GM18519 (cell line): ENCODE data around the gene GATD1.

Experiments
- ATAC-seq: cut with Tn5 transposase; IDR thresholded peaks from one replicate; pipeline ENCODE4 v1.9.1; 2021; ENCODE audit warnings: mild to moderate bottlenecking, moderate library complexity; ENCODE audit not compliant: unreplicated experiment, low FRiP score

Gene GATD1, protein sequence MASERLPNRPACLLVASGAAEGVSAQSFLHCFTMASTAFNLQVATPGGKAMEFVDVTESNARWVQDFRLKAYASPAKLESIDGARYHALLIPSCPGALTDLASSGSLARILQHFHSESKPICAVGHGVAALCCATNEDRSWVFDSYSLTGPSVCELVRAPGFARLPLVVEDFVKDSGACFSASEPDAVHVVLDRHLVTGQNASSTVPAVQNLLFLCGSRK

DNA sequence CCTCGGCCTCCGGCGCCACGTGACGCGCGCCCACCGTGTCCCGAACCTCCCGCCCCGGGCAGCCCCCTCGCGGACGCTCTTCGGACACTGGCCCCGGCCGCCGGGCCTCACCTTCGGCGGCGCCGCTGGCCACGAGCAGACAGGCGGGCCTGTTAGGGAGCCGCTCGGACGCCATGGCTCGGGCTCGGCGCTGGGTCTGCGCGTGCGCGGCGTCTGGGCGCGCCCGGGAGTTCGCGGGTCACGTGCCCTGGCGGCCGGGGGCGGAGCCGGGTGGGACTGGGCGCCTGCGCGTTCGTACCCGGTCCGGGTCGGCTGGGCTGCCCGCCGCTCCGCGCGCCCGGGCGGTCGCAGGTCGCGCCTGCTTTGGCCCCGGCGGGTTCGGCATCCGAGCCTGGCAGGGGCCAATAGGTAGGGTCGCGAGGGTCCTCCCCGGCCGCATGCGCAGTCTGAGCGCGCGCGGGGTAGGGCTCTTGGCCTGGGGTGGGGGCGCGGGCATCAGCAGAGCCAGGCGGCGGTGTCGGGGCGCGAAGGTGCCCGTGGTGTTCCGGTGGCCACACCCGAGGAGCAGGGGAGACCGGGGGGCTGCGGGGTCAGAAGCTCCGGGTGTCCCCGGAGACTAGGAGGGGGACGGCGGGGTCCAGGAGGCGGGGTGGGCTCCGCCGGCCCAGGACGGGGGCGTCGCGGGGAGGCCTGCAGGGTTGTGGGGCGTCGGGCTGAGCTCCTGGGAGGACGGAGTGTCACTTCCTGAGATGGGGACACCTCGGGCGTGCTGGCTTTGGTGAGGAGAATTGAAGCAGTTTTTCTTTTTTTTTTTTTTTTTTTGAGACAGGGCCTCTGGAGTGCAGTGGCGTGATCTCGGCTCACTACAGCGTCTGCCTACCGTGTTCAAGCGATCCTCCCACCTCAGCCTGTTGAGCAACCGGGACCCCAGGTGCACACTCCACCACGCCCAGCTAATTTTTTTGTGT, at the start of gene GATD1:
Gene GATD1 (minus strand): TSS at position 200 of the 968 bp plus-strand sequence. CDS start 25 bp downstream, at position 175.
- ATAC-seq, result peak; percentile 55

DNA sequence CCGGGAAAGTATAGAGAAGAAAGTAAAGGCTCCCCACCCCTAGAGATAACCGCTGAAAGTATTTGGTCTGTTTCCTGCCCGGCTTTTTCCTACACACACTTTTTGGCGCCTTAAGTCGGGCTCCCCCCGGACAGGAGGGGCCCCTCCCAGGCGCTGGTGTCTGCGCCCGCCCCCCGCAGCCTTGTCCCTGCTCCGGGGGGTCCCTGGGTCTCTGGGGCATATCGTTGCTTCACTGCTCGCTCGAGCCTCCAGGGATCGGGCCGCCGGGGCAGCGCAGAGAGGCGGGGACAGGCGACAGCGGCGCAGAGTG, 49.5 kb upstream of the GATD1 start:
- ATAC-seq, result no peak

DNA sequence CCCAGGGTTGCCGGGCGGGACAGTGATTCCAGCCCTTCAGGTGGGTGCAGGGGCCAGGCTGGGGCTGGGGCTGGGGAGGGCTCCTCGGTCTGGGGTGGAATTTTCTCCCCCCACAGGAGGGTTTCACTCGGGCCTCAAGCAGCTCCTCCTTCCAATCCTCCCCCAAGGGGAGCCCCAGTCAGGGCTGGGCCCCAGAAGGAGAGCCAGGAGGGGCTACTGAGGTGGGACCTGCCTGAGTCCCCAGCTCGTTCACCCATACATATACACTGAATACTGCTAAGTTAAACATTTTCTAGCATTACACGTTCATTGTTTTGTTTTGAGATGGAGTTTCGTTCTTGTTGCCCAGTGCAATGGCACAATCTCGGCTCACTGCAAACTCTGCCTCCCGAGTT, 48.9 kb upstream of the GATD1 start:
- ATAC-seq, result no peak

DNA sequence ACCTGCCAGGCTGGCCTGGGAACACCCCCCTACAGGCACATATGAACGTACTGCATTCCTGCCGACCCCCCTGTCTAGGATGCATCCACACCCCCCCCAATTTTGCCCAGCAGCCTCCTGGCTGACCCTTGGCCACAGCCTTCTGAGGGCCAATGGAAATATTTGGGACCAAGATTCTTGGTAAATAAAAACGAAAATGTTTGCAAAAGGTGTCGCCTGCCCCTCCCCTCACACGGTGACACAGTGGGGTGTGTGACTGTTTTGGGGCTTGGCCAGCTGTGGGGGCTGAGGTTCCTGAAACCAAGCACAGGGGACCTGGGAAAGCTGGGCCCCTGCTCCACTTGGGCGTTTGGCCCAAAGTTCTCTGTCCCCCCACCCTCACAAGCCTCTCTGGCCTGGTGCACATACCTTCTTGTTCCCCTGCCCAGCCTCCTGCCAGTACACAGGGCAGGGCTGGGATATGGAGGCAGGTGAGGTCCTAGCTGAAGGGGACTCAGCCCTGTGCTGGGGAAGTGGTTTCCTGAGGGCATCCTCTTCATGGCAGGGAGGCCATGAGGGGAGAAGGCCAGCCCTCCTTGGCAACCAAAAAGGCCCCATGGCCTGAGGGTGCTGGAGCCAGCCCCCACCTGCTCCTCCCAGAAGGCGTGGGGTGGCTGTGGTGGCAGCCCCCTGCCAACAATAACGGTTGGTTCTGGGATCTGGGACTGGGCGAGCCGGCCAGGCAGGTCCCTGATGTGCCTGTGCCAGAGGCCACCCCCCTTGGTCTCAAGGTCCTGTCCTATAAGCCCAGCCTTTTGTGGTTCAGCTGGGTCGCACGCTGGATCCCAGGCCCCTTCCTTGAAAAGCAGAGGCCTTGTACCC, 48.3 kb upstream of the GATD1 start:
- no peak for ATAC-seq

DNA sequence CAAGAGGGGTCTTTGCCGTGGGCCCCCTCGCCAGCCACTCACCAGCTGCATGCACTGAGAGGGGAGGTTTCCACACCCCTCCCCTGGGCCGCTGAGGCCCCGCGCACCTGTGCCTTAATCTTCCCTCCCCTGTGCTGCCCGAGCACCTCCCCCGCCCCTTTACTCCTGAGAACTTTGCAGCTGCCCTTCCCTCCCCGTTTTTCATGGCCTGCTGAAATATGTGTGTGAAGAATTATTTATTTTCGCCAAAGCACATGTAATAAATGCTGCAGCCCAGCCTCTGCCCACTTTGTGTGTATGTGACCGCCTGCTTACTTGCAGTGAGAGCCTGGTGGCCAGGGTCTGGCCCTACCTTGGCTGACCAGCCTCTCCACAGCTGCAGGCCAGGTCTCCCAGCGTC, 47.7 kb upstream of the GATD1 start:
- no peak for ATAC-seq

DNA sequence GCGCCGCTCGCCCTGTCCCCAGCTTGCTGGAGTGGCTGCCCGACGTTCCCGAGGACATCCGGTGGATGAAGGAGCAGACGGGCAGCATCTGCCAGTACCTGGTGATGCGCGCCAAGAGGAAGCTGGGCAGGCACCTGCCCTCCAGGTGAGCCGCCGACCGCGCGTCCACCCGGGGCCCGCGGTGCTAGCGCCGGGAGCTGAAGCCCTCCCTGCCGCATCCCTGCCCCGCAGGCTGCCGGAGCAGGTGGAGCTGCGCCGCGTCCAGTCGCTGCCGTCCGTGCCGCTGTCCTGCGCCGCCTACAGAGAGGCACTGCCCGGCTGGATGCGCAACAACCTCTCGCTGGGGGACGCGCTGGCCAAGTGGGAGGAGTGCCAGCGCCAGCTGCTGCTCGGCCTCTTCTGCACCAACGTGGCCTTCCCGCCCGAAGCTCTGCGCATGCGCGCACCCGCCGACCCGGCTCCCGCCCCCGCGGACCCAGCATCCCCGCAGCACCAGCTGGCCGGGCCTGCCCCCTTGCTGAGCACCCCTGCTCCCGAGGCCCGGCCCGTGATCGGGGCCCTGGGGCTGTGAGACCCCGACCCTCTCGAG, 47.1 kb upstream of the GATD1 start:
- no peak for ATAC-seq

DNA sequence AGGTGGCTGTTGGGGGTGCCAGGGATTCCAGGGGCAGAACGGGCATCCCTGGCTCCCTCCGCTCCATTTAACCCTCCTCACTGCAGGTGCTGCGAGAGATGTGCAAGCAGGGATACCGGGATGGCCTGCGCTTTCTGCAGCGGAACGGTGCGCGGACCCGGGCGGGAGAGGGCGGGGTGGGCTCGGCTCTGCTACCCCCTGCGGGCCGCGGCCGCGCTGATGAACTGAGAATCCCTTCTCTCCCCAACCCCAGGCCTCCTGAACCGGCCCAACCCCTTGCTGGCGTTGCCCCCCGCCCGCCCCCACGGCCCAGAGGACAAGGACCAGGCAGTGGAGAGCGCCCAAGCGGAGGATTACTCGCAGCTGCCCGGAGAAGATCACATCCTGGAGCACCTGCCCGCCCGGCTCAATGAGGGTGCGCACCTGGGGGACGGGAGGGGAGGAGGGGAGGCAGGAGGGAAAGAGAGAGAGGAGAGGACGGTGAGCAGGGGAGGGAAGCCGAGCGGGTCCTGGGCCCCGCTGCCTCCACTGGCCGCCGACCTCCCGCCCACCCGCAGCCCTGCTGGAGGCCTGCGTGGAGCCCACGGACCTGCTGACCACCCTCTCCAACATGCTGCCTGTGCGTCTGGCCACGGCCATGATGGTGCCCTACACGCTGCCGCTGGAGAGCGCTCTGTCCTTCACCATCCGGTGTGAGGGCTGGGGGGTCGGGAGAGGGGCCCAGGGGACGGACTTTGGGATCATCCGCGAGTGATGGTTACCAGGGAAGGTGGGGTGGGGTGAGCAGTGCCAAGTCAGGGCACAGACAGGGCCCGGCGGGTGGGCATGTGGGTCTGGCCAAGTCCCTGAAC, 46.4 kb upstream of the GATD1 start:
- ATAC-seq, result no peak

DNA sequence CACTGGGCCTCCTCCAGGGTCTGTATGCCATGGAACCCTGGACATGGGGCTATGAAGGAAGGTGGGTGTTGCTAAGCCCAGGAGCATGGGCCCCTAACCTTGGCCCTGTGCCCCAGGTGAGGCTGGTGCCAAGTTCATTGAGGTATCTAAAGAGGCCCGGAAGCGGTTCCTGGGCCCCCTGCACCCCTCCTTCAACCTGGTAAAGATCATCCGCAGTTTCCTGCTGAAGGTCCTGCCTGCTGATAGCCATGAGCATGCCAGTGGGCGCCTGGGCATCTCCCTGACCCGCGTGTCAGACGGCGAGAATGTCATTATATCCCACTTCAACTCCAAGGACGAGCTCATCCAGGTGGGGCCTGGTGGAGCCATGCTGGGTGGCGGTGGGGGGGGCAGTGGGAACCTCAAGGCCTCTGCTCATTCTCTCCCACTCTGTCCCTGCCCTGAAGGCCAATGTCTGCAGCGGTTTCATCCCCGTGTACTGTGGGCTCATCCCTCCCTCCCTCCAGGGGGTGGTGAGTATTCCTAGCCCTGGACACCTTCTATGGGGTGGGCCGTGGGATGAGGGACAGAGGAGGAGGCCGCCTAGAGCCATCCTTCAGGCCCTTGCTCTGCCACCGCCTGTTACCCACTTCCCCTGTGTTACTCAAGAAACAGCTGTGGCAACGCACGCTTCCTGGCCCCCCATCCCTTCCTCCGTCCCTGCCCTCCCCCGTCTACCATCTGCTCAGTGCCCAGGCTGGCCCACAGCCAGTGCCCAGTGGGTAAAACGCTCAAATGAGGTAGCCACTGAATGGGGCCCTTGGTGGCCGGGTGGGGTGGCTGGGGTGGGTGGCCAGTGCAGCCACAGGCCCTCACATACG, 44.5 kb upstream of the GATD1 start:
- no peak for ATAC-seq

DNA sequence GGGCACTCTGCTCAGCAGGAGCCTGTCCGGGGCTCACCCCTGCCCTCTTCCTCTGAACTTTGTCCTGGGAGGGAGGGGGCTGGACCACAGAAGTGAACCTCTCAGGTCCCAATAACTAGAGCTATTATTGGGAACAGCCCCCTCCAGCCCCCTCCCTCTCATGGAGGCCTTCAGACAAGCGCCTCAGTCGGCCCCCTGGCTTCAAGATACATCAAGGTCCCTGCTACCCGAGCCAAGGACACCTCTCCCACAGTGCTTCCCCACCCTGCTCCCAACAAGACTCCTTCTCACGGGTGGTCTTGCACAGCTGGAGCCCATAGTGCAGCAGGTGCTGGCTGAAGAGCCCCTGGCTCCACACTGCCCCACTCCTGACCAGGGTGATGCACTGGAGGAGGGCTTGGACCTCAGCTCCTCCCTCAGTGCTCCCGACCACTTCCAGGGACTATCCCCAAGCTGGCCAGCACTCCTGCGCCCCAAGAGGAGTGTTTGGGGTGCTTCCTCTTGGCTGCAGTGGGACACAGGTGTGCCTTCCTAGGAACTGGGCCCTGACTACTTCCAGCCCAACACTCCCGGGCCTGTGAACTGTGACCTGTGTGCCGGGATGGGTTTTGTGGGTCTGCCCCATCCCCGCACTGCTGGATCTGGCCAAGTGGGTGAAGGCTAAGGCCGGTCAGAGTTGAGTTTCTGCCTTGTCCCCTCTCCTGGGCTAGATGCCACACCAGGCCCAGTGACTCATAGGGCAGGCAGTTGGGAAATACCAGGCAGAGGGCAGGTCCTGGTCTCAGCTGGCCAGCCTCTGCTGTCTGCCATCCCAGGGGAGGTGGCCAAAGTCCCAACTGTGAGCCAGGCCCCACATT, 43.6 kb upstream of the GATD1 start:
- ATAC-seq, result no peak

DNA sequence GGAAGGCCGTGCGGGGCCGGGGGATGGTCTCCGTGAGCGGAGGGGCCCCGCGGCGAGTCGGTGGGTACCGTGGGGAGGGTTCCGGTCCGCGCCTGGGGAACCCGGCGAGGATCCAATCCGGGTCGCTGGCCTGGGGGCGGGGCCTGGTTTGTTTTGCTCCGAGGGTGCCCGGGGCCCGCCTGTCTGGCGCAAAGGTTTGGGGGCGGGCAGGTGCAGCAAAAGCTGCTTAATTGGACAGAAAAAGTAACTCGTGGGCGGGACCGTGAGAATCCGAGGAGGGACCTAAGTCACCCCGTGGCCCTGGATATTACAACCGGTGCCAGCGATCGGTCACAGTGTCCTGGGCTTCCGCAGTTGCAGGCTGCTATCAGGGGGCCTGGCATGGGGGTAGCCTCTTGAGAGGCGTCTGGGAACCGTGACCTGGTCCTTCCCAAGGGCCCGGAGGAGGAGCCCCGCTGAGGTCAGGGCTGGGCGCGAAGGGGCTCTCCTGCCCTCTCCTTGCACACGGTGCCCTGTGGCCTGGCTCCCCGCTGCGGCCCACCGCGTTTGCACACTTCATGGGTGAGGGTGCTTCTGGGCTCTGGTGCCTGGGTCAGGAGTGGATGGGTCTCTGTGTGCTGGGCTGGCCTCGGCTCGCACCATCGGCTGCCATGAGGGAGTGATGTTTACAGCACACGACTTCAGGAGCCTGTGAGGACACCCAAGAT, 42.8 kb upstream of the GATD1 start:
- ATAC-seq, result peak; percentile 28

DNA sequence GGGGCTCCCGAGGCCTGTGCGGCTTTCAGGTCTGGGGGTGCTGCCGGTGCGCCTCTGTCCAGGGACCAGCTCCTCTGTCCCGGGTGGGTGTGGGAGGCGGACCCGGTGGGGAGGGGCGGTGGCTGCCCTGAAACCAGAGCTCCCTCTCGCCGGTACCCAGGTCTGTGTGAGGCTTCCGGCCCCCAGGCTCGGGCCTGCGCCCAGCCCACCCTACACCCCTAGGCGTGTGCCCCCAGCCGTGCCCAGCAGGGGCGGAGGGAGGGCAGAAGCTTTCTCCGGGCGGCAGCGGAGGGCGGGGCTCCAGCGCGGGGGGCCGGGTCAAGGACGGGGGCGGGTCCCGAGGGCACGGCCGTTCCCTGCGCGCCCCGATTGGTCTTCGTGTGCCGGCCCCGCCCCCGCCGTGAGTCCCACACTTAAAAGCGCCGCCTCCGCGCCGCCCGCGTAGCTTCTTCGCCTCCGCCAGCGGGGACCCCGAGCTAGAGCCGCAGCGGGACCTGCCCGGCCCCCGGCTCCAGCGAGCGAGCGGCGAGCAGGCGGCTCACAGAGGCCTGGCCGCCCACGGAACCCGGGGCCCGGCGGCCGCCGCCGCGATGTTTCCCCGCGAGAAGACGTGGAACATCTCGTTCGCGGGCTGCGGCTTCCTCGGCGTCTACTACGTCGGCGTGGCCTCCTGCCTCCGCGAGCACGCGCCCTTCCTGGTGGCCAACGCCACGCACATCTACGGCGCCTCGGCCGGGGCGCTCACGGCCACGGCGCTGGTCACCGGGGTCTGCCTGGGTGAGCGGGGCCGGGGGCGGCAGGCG, 42.0 kb upstream of the GATD1 start:
- peak; percentile 34 for ATAC-seq

DNA sequence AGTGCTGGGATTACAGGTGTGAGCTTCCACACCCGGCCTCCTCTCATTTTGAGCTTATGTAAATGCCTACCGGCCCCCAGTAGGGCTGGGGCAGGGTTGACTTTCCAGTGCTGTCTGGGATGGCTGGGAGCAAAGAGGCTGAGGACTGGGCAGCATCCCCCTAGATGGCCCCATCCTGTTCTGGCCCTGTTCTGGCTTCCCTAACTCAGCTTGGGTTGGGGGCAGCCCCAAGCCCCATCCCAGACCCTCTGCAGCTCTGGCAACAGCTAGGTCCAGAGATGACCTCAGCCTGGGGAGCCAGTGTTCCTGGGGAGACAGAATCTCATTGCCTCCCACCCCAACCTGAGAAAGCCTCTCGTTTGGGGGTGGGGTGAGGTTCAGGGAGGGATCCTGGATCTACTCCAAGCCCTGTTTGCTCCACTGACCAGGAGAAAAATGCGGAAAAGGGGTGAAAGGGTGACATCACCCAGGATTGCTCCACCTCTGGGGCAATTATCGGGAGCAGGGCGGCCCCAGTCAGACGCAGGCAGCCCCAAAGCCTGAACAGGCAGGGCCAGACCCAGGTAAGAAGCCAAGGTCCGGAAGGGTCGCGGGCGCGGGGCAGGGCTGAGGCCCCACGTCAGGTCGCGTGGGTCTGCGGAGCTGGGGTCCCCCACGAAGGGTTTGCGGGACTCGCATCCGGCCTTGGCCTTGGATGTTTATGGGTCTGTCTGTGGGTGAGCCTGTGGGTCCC, 41.3 kb upstream of the GATD1 start, which contains the start of gene PNPLA2:
Gene PNPLA2 (plus strand): TSS at position 519 of the 733 bp plus-strand sequence. CDS start 805 bp downstream, outside the sequence.
- no peak for ATAC-seq

DNA sequence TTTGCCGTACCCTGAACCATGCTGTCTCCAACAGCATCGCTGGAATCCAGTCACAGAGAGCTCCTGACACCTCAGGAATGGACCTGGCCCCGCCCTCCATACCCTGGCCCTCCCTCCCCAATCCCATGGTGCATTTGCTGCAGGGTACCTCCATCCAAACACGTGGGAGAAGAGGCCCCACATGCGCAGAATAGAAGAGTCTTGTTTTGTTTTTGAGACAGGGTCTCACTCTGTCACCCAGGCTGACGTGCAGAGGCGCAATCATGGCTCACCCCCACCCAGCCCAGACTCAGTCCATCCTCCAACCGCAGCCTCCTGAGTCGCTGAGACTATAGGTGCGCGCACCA, 39.1 kb upstream of the GATD1 start:
- no peak for ATAC-seq

DNA sequence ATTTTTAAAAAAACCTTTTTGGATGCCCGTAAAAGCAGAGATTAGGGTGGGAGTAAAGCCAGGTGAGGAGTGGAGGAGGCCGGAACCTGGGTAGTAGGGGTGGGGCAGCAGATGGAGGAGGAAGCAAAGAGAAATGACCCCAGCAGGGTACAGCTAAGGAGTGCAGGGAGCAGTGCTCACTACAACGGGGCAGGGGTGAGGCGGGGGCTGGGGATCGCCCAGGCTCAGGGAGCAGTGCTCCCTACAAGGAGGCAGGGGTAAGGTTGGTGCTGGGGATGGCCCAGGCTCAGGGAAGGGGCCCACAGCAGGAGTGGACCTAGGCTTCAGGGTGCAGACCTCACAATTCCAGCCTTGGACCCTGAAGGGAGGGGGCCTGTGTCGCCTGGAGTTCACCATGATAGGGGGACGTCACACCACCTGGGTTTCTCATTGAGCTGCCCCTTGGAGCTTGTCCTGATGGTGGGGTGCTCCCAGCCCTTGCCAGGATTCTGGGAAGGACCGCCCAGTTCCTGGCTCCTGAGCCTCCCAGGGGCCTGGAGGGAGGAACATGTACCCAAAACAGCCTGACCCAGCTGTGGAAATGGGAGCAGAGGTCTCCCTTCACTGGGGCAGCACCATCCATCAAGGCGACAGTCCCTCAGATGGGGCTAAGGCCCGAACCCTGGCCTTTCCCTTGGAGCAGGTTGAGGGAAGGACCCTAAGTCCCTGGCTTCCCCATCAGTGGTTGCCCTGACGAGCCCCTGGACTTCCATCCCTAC, 38.6 kb upstream of the GATD1 start:
- no peak for ATAC-seq

DNA sequence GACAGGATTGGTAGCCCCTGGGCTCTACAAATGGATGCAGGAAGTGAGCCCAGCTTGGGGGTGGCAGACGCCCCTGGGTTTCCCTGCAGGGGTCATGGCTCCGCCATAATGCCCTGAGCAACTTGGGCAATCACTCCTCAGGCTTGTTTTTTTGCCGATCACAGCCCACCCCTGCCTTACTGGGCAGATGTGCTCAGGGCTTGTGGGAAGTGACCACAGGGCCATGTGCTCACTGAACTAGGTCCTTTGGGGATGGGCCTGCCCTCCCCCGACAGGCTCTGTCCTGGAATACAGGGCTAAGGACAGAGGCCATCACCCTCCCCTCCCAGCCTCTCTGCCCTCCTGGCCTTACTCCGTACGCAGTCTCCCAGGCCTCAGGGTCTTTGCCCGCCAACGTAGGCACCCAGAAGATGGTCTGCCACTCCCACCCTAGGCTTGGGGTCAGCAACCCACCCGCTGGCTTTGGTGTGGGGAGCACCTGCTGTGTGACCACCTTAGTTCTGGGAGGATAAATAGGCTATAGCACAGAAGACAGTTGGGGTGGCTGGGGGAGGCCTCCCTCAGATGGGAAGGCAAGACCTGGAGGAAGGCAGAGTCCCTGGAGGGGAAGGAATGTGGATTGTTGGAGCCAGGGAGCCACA, 36.3 kb upstream of the GATD1 start:
- ATAC-seq, result no peak
